C4-2B (cell line): Measurements from ENCODE around the gene ADGRD2.

Experiments used
- ZFX ChIP-seq: fragments of 450-650 bp; IDR thresholded peaks from 2 replicates; pipeline ENCODE4 v1.6.1; 2017
- TF ChIP-seq, protein P1 (sequence below): fragments of 450-650 bp; conservative IDR thresholded peaks from 2 replicates; pipeline ENCODE4 v1.5.1; 2017; ENCODE audit warnings: mild to moderate bottlenecking

GRCh38 chr9:124514874-124515273 lies 64.6 kb downstream of the ADGRD2 start:
- TF ChIP-seq, protein P1, sequence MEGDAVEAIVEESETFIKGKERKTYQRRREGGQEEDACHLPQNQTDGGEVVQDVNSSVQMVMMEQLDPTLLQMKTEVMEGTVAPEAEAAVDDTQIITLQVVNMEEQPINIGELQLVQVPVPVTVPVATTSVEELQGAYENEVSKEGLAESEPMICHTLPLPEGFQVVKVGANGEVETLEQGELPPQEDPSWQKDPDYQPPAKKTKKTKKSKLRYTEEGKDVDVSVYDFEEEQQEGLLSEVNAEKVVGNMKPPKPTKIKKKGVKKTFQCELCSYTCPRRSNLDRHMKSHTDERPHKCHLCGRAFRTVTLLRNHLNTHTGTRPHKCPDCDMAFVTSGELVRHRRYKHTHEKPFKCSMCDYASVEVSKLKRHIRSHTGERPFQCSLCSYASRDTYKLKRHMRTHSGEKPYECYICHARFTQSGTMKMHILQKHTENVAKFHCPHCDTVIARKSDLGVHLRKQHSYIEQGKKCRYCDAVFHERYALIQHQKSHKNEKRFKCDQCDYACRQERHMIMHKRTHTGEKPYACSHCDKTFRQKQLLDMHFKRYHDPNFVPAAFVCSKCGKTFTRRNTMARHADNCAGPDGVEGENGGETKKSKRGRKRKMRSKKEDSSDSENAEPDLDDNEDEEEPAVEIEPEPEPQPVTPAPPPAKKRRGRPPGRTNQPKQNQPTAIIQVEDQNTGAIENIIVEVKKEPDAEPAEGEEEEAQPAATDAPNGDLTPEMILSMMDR, result no peak
- no peak for TF ChIP-seq ZFX
